ENCODE data around the gene CNBD2.
"Not testable (repeated sequence)": the region's sequence is repeated elsewhere in the genome, so short reads cannot be mapped to it uniquely, and the experiment has no call there.

The CNBD2 gene

DNA sequence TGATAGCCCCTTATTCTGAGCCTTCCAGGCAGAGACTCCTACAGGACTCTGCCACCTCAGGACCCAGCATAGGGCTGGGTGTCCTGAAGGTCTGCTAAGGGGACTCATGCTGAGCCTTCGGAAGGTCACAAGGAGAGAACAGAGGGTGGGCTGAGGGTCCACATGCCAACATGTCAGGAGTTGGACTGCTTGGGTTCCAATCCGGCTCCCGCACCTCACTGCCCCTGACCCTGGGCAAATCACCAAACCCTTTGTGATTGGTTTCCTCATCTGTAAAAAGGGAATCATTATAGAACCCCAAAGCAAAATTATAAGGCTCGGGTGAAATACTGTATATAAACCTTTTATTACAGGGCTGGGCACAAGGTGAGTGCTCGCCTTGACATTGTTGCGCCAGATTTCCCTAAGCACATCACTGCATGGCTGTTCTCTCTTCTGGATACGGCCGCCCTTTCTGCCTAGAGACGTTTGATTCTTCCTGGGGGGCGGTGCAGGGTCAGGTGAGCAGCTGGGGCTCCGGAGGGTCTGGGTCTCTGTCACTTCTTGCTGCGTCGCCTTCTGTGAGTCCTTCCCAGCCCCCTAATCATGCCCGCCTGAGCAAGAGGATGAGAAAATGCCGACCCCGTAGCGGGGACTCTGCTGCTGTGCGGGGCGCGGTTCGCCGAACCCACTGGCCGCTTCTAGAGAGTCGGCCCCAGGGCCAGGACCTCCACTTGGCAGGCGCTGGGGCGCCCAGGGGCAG, 95.7 kb downstream of the CNBD2 start:
- no peak for DNase-seq (ENCODE audit: low spot score)

GRCh38 chr20:36064658-36065426, 96.5 kb downstream of the CNBD2 start:
- DNase-seq (ENCODE audit: low spot score), result peak; percentile 84

DNA sequence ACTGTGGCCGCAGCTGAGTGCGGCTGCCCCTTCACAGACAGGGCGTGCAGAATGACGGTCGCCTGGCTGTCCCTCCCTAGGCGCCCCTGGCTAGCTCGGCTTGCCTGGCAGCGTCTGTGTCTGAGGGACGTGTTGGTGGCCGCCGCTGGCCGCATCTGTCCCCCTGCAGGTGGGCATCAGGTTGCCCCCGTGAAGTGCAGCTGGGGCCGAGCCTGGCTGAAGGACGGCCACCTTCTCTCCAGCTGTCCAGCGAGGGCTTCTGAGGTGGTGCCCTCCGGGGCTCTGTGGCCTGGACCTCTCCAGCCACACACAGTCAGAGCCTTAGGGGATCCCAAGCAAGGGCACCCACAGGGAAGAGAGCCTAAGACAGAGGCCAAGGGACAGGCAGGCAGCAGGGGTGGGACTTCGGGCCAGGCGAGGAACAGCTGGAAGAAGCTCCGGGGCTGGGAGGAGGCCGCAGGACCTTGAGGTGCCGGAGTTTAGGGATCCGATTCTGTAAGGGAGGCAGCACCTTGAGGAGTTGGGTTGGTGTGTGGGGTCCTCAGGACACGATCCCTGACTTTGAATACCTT, 97.1 kb downstream of the CNBD2 start:
- DNase-seq (ENCODE audit: low spot score), result no peak

- no peak for DNase-seq (ENCODE audit: low spot score)
Observed at GRCh38 chr20:36066777-36067176, 98.4 kb downstream of the CNBD2 start.

DNA sequence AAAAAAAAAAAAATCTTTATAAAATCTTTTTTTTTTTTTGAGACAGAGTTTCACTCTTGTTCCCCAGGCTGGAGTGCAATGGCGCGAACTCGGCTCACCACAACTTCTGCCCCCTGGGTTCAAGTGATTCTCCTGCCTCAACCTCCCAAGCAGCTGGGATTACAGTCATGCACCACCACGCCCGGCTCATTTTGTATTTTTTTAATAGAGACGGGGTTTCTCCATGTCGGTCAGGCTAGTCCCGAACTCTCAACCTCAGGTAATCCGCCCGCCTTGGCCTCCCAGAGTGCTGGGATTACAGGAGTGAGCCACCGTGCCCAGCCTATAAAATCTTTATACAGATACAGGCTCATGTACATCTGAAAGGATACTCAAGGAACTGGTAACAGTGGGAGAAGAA, 100.1 kb downstream of the CNBD2 start:
- DNase-seq (ENCODE audit: low spot score), result not testable (repeated sequence)

DNA sequence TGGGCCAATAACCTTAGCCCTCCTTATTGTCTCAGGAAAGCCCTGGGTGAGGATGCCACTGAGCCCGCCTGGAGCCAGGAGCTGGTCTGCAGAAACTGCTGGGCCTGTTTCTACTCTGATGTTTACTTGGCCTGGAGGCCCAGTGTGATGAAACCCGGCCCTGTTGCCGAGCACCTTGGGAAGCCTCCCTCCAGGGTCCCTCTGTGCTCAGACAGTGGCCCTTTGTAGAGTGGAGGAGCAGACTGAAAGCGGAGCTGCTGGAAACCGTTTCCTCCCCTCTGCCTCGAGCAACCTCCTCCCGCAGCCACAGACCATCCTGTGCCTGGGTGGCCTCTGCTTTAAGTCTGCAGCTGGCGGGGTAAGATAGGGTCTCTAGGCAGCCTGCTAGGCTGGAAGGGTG, 102.1 kb downstream of the CNBD2 start:
- peak; percentile 61 for DNase-seq (ENCODE audit: low spot score)

DNA sequence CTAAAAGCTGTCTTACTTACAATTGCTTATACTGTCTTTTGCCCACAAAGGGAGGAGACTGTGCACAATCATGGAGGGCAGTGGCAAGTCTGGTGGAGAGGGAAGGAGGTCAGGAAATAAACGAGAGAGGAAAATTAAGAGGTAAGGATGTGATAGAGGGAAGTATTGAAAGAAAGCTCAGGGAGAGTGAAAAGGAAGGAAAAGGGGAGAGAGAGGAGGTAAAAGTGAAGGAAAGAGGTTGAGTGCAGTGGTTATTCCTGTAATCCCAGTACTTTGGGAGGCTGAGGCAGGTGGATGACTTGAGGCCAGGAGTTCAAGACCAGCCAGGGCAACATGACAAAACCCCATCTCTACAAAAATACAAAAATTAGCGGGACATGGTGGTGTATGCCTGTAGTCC, 103.5 kb downstream of the CNBD2 start:
- DNase-seq (ENCODE audit: low spot score), result no peak

DNA sequence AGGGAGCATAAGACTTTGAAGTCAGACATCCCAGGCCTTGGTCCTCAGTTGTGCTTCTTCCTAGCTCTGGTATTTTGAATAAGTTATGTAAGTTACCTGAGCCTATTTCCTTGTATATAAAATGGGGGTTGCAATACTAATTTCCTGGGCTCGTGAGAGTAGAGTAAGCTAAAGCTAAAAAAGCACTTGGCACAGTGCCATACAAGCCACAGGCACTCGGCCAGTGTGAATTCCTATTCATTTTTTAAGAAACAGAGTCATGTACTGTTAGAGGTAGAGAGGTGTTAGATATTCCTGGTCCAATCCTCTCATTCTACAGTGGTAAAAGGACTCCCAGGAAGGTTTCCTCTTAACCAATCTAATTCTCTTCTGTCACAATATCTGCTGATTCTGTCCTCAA, 106.6 kb downstream of the CNBD2 start:
- DNase-seq (ENCODE audit: low spot score), result no peak

GRCh38 chr20:36077762-36078161, 109.4 kb downstream of the CNBD2 start:
- DNase-seq (ENCODE audit: low spot score), result not testable (repeated sequence)

DNA sequence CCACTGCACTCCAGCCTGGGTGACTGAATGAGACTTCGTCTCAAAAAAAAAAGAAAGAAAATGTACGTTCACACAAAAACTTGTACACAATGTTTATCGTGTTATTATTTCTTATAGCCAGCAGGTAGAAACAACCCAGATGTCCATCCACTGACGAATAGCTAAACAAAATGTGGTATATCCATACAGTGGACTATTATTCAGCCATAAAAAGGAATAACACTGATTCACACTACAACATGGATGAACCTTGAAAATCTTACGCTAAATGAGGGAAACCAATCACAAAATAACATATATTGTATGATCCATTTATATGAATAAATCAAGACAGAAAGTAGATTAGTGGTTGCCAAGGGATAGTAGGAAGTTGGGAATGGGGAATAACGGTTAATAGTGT, 111.1 kb downstream of the CNBD2 start:
- no peak for DNase-seq (ENCODE audit: low spot score)

DNA sequence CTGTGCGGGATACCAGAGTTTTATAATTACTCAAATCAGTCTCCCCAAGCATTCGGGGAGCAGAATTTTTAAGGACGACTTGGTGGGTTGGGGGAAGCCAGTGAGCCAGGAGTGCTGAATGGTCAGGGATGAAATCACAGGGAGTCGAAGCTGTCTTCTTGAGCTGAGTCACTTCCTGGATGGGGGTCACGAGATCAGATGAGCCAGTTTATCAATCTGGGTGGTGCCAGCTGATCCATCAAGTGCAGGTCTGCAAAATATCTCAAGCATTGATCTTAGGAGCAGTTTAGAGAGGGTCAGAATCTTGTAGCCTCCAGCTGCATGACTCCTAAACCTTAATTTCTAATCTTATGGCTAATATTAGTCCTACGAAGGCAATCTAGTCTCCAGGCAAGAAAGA, 111.6 kb downstream of the CNBD2 start:
- not testable (repeated sequence) for DNase-seq (ENCODE audit: low spot score)

Measured in pons (tissue), 1 donor.